NCI-H1694 treated with DMSO at 0.1 percent for 48 hours (cell line): ENCODE results near the gene ZEB1.
"Not testable (repeated sequence)": the region's sequence is repeated elsewhere in the genome, so short reads cannot be mapped to it uniquely, and the experiment has no call there.

ENCODE experiments used
- DNase-seq: peaks from one replicate; lab custom pipeline; 2025; lab: John Stamatoyannopoulos, UW

The ZEB1 gene

GRCh38 chr10:31422634-31423033, 103.6 kb downstream of the ZEB1 start:
- DNase-seq = no peak

- DNase-seq = no peak
These were observed 105.5 kb downstream of the ZEB1 start for GRCh38 chr10:31424473-31424872.

DNA sequence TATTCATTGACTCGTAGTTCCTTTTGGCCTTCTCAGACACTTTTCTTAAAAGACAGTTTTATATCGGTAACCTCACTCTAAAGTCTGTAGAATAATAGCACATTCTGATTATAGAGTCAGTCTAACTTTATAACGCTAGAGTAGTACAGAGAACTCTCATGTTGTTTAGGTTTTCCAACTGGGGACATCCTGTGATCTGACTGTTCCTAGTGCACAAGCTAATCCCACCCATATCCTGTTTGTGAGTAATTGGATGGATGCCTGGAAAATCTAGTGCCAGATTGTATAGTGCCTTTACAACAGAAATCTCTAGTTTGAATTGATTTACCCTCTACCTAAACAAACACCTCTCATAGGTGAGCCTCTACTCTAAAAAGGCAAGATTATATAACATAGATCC, 107.4 kb downstream of the ZEB1 start:
- peak; percentile 2 for DNase-seq

- not testable (repeated sequence) for DNase-seq
These were observed 108.3 kb downstream of the ZEB1 start for GRCh38 chr10:31427334-31427733.

- DNase-seq = not testable (repeated sequence)
These were observed 109.5 kb downstream of the ZEB1 start for GRCh38 chr10:31428499-31428898.

DNA sequence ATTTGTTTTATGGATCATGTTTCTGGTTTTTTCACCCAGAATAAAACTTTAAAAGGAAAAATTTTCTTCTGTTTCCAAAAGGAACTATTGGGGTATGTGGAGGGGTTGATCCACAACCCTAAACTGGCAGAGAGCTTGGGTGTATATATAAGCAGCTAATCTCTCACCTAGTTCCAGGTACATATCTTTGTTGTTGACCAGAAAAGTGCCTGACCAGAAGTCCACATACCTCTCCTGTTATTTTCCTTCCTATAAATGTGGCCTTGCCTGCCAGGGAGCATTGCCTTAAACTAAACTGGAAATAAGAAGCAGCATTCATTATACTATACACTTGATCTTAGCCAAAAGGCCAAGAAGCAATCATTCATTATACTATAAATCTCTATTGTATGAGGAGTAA, 112.0 kb downstream of the ZEB1 start:
- no peak for DNase-seq

- DNase-seq = no peak
These were observed 118.9 kb downstream of the ZEB1 start for GRCh38 chr10:31437959-31438358.

GRCh38 chr10:31451766-31452165, 132.8 kb downstream of the ZEB1 start:
- DNase-seq = no peak

GRCh38 chr10:31456468-31456867, 137.5 kb downstream of the ZEB1 start:
- no peak for DNase-seq

GRCh38 chr10:31457858-31458257, 138.8 kb downstream of the ZEB1 start:
- DNase-seq = no peak

- DNase-seq = no peak
These were observed 140.0 kb downstream of the ZEB1 start for GRCh38 chr10:31458974-31459373.

GRCh38 chr10:31460242-31460641, 141.2 kb downstream of the ZEB1 start:
- DNase-seq = no peak

DNA sequence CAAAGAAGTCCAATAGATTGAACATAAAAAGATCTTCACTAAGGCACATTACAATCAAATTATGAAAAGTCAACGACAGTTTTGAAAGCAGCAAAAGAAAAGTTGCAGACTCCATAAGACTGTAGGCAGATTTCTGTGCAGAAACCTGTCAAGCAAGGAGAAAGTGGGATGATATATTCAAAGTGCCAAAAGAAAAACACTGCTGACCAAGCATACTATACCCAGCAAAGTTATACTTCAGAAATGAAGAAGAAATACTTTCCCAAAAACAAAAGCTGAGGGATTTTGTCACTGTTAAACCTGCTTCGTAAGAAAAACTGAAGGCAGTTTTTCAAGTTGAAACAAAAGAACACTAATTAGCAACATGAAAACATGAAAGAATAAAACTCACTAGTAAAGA, 145.5 kb downstream of the ZEB1 start:
- no peak for DNase-seq

DNA sequence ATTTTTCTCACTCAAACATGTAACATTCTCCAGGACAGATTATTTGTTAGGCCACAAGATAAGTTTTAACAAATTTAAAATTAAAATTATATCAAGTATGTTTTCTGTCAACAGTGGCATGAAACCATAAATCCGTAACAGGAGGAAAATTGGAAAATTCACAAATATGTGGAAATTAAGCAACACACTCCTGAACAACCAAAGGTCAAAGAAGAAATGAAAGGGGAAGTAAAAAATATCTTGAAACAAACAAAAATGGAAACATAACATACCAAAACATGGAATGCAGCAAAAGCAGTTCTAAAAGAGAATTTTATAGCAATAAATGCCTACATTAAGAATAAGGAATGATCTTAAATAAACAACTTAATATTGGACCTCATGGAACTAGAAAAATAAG, 147.3 kb downstream of the ZEB1 start:
- no peak for DNase-seq

DNA sequence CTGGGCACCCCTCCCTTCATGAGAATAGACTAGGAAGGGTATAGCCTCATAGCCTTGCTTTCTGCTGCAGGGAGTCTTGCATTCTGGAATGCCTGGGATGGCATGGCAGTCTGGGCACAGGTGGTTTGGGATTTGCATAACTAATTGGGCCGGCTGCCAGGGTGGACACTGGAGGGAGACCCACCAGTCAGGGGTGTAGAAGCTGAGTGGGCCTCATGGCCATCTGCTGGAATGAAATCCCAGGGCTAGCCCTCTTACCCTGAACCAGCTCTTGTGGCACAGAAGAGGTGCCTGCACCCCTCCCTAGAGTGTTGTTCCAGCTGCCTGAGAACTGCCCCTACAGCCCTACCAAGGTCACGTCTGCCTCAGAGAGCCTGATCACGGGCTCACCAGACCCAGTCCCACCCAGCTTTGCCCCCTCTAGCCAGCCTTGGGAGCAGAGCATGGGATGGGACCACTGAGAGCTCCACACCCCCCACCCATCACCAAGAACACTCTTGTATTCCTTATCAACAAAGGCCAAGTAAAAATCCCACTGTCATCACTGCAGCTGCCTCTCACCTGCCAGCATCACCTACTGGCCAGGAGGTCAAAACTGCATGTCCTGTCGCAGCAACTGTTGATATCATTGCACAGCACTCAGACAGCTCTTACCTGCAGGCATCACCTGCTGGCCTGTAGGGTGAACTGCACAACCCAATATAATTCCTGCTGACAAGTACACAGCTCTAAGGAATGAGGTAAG, 148.9 kb downstream of the ZEB1 start:
- DNase-seq = no peak

DNA sequence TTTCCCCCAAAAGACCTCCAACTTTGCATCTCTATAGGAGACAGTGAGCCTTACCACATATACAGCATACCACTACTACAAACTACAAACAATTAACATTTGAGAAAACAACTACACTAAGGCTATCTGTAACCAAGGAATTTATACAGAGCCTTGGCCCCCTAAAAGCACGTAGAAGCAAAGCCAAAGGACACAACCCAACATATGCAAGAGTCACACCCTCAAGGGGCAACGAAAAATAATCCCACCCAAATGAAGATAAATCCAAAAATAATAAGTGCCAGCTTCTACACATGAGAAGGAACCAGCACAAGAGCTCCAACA, 149.5 kb downstream of the ZEB1 start:
- DNase-seq = no peak

- DNase-seq = no peak
These were observed 156.5 kb downstream of the ZEB1 start for GRCh38 chr10:31475519-31475918.

DNA sequence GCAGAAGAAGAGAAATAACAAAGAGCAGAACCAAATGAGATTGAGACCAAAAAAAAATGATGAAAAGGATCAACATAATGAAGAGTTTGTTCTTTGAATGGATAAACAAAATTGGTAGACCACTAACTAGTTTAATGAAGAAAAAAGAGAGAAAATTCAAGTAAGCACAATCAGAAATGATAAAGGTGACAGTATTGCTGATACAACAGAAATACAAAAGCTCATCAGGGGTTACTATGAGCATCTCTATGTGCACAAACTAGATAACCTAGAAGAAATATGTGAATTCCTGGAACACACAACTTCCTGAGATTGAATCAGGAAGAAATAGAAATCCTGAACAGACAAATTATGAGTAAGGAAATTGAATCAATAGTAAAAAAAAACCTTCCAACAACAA, 157.1 kb downstream of the ZEB1 start:
- DNase-seq = no peak

DNA sequence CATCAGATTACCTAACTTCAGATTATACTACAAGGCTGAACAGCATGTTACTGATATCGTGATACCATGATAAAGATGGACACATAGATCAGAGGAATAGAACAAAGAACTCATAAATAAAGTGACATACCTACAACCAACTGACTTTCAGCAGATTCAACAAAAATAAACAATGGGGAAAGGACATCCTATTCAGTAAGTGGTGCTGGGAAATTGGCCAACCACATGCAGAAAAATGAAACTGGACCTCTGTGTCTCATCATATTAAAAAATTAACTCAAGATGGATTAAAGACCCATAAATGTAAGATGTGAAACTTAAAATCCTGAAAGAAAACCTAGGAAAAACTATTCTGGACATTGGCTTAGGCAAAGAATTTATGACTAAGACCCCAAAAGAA, 158.6 kb downstream of the ZEB1 start:
- DNase-seq = no peak

GRCh38 chr10:31479752-31480151, 160.7 kb downstream of the ZEB1 start:
- no peak for DNase-seq

DNA sequence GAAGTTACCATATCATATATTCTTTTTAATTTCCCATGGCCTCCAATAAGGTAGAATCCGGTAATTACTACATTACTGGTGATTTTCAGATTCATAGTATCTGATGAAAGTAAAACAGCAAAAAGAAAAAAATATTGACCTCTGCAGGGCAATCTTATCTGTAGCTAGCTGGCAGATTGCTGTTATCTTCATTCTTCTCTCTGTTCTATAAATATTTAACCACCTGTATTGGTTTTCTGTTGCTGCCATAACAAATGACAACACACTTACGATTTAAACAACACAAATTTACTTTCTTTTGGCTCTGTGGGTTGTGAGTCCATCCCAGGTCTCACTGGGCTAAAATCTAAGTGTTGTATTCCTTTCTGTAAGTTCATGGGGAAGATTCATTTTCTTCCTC, 164.5 kb downstream of the ZEB1 start:
- DNase-seq = no peak

GRCh38 chr10:31484431-31485135, 165.6 kb downstream of the ZEB1 start:
- DNase-seq = no peak

DNA sequence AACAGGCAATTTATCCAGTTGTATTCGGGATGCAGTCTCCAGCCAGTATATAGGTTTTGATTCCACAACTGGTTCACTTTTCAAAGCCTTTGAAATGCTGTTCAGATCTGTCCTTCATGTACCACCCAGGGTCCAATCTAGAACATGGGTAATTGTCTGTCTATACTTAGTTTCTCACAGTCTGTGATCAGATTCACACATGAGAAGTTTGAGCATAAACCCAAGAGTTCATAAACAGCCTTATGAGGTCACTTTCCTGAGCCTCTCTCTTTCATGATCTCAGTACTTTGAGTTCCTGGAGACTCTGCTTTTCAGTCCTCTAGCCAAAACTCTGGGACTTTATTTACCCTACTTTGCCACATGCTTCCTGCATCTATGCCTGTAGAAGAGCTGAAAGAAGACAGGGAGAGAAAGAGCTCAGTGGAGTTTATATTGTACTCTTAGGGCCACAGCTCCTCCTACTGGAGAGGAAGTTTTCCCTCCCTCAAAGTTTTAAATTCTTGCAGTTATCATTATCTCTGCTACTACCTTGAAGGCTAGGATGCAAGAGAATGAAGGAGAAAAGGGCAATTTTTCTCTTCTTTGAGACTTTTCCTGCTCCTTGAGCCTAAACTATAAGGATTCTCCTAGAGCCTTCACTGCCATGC, 172.0 kb downstream of the ZEB1 start:
- DNase-seq = no peak
